BLaER1 treated with 17β-estradiol and CSF1 and Interleukin-3, amounts not matched to agents 10 nM and 100 nM (cell line): ENCODE results near the gene DIS3L.
"Not testable (repeated sequence)": the region's sequence is repeated elsewhere in the genome, so short reads cannot be mapped to it uniquely, and the experiment has no call there.

Source experiments
- H3K27ac ChIP-seq, 11 experiments: shearing (Covaris generic); formaldehyde crosslinking; 2 replicates each; pipeline ENCODE4 v1.8.1; 2022
- H3K27me3 ChIP-seq, 11 experiments: shearing (Covaris generic); formaldehyde crosslinking; 2 replicates each; pipeline ENCODE4 v1.8.1; 2022
- H3K36me3 ChIP-seq, 11 experiments: shearing (Covaris generic); formaldehyde crosslinking; 2 replicates each; pipeline ENCODE4 v1.8.1; 2022
- H3K4me1 ChIP-seq, 10 experiments: shearing (Covaris generic); formaldehyde crosslinking; 2 replicates each; pipeline ENCODE4 v1.8.1; 2022
- H3K4me2 ChIP-seq, 11 experiments: shearing (Covaris generic); formaldehyde crosslinking; 2 replicates each; pipeline ENCODE4 v1.8.1; 2022
- H3K4me3 ChIP-seq, 10 experiments: shearing (Covaris generic); formaldehyde crosslinking; 2 replicates each; pipeline ENCODE4 v1.8.1; 2022
- H3K9ac ChIP-seq, 11 experiments: shearing (Covaris generic); formaldehyde crosslinking; 2 replicates each; pipeline ENCODE4 v1.8.1; 2022
- H3K9me3 ChIP-seq, 11 experiments: shearing (Covaris generic); formaldehyde crosslinking; replicated peaks in 1 of 11; 2 replicates each; pipeline ENCODE4 v1.8.1; 2022
- H4K20me1 ChIP-seq, 11 experiments: shearing (Covaris generic); formaldehyde crosslinking; 2 replicates each; pipeline ENCODE4 v1.8.1; 2022
- Cebpa-rat ChIP-seq, 11 experiments: shearing (Covaris generic); IDR thresholded peaks; 2 replicates each; pipeline ENCODE4 v1.8.1; 2022

Gene DIS3L

DNA sequence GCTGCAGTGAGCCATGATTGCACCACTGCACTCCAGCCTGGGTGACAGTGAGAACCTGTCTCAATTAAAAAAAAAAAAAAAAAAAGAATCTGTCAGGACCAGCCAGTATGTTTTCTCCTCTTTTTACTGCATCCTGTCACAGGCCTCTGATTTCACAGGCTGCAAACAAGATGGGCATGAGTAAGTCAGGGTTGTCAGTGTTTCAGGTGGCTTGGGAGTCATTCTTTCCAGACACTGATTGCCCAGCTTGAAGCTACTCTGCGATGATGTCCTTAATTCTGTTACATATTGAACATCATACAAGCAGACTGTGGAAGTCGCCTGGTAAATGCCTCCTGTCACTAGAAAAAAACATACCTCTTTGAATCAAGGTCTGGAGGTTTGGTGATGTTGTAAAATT lies 18.8 kb downstream of the DIS3L start:
- no peak overlapping the region for H3K4me3 ChIP-seq
- no peak overlapping the region for H3K4me2 ChIP-seq
- no peaks in the 10 kb centered on the region for H3K9me3 ChIP-seq
- no peaks in the 10 kb centered on the region for H4K20me1 ChIP-seq
- H3K27me3 ChIP-seq: no peaks in the 10 kb centered on the region
- H3K27ac ChIP-seq: no peak overlapping the region
- peaks cover 82 to 100% (median 98%) of the 10 kb centered on the region in 11 experiments for H3K36me3 ChIP-seq
- H3K9ac ChIP-seq: no peak overlapping the region
- H3K4me1 ChIP-seq: no peaks in the 10 kb centered on the region
- TF ChIP-seq Cebpa-rat (IDR thresholded peaks at IDR 0.05): no peak

DNA sequence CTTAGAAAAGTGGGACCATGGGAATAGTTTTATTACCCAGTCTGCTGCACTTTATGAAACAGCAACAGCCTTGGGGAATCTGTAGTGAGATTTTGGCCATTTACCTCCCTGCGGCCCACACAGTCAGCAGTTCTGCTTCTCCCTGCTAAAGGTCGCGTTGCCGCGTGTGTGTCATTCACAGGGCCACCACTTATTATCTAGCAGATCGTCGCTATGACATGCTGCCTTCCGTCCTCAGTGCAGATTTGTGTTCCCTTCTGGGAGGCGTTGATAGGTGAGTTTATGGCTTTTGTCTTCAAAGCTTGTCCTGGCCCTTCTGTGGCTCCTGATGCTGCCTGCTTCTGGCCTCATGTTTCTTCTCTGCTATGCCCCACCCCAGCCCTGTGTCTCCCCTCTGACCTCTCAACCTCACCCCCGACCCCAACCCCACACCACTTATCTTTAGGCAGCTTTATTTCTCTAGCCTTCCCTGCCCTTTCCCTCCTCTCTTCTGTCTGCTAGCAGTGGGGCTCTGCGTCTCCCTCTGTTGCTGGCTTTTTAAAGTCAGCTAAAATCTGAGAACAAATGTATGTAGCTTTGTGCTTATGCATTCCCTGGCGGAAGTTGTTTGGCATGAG lies 30.1 kb downstream of the DIS3L start:
- Histone ChIP-seq H3K36me3 (peaks cover 89 to 100% (median 99%) of the 10 kb centered on the region in 11 experiments), H3K4me3 (no peak overlapping the region), H3K4me1 (no peaks in the 10 kb centered on the region), H3K9me3 (no peaks in the 10 kb centered on the region), H4K20me1 (0 out of 22 replicates have a peak, but pooled peaks cover 0 to 6% (median 0%) of the 10 kb centered on the region in 11 experiments), H3K27ac (no peak overlapping the region), H3K4me2 (no peak overlapping the region), H3K27me3 (no peaks in the 10 kb centered on the region), H3K9ac (no peak overlapping the region)
- TF ChIP-seq Cebpa-rat (IDR thresholded peaks at IDR 0.05): no peak

DNA sequence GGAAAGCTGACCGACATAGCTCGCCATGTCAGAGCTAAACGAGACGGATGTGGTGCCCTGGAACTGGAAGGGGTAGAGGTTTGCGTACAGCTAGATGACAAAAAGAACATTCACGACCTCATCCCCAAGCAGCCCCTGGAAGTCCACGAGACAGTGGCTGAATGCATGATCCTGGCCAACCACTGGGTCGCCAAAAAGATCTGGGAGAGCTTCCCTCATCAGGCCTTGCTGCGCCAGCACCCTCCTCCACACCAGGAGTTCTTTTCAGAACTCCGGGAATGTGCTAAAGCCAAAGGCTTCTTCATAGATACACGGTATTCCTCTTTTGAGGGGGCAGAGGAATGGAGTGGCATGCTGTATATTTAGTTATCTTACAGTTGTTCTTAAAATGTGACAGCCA lies 32.7 kb downstream of the DIS3L start:
- no peak overlapping the region for H3K9ac ChIP-seq

GRCh38 chr15:66327736-66328135 lies 34.4 kb downstream of the DIS3L start:
- Histone ChIP-seq H4K20me1 (peaks cover 0 to 7% (median 0%) of the 10 kb centered on the region in 11 experiments; a peak in 1 of 22 replicates), H3K27me3 (no peaks in the 10 kb centered on the region), H3K36me3 (peaks cover 87 to 100% (median 100%) of the 10 kb centered on the region in 11 experiments), H3K4me1 (no peaks in the 10 kb centered on the region), H3K9me3 (no peaks in the 10 kb centered on the region), H3K27ac (no peak overlapping the region), H3K9ac (no peak overlapping the region), H3K4me2 (no peak overlapping the region), H3K4me3 (no peak overlapping the region)
- no peak for TF ChIP-seq Cebpa-rat (IDR thresholded peaks at IDR 0.05)

More for the DNA sequence above, 32.7 kb downstream of the DIS3L start:
- H3K9me3 ChIP-seq: no peaks in the 10 kb centered on the region
- H3K4me3 ChIP-seq: no peak overlapping the region
- H3K27ac ChIP-seq: no peak overlapping the region
- H3K27me3 ChIP-seq: no peaks in the 10 kb centered on the region
- no peaks in the 10 kb centered on the region for H3K4me1 ChIP-seq
- 0 out of 22 replicates have a peak, but pooled peaks cover 0 to 7% (median 0%) of the 10 kb centered on the region in 11 experiments for H4K20me1 ChIP-seq
- TF ChIP-seq Cebpa-rat (IDR thresholded peaks at IDR 0.05): no peak
- H3K4me2 ChIP-seq: no peak overlapping the region
- peaks cover 89 to 100% (median 99%) of the 10 kb centered on the region in 11 experiments for H3K36me3 ChIP-seq

GRCh38 chr15:66328771-66329170 lies 35.4 kb downstream of the DIS3L start:
- Histone ChIP-seq H3K4me3 (no peak overlapping the region), H3K36me3 (peaks cover 87 to 100% (median 100%) of the 10 kb centered on the region in 11 experiments), H3K4me1 (no peaks in the 10 kb centered on the region), H3K27me3 (no peaks in the 10 kb centered on the region), H3K9ac (no peak overlapping the region), H4K20me1 (peaks cover 0 to 7% (median 0%) of the 10 kb centered on the region in 11 experiments; a peak in 1 of 22 replicates), H3K9me3 (no peaks in the 10 kb centered on the region), H3K4me2 (no peak overlapping the region), H3K27ac (no peak overlapping the region)
- TF ChIP-seq Cebpa-rat (IDR thresholded peaks at IDR 0.05): no peak

DNA sequence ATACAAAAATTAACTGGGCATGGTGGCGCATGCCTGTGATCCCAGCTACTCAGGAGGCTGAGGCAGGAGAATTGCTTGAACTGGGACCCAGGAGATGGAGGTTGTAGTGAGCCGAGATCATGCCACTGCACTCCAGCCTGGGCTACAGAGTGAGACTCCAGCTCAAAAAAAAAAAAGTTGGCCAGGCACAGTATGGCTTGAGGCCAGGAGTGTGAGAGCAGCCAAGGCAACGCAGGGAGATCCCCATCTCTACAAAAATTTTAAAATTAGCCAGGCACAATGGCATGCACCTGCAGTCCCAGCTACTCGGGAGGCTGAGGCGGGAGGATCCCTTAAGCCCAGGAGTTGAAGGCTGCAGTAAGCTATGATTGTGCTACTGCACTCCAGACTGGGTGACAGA lies 55.2 kb downstream of the DIS3L start:
- H3K9me3 ChIP-seq, H3K9ac ChIP-seq, H3K4me1 ChIP-seq, H3K4me2 ChIP-seq, H3K27me3 ChIP-seq, H3K4me3 ChIP-seq, H4K20me1 ChIP-seq, H3K27ac ChIP-seq: not testable (repeated sequence)
- H3K36me3 ChIP-seq: peaks cover 48 to 100% (median 95%) of the 10 kb centered on the region in 11 experiments

GRCh38 chr15:66356077-66356358 lies 62.6 kb downstream of the DIS3L start:
- no peak for TF ChIP-seq Cebpa-rat (IDR thresholded peaks at IDR 0.05)
- Histone ChIP-seq H3K36me3 (peaks cover 14 to 36% (median 30%) of the 10 kb centered on the region in 11 experiments), H4K20me1 (peaks cover 0 to 8% (median 0%) of the 10 kb centered on the region in 11 experiments; a peak in 1 of 22 replicates)

GRCh38 chr15:66356359-66357236 lies 63.2 kb downstream of the DIS3L start, which contains the start of gene TIPIN:
Gene TIPIN, minus strand, starts transcription at chr15:66356685. Its CDS starts 3,738 bp downstream, at chr15:66352947.
- peaks cover 10 to 30% (median 24%) of the 10 kb centered on the region in 11 experiments for H3K36me3 ChIP-seq
- no peaks in the 10 kb centered on the region for H3K27me3 ChIP-seq
- H3K27ac ChIP-seq: peak within 1 kb of the TSS; percentile 51 to 96 (median 91); a peak in 21 of 22 replicates
- peak within 1 kb of the TSS; percentile 79 to 95 (median 91) for H3K4me2 ChIP-seq
- peaks cover 13 to 37% (median 27%) of the 10 kb centered on the region in 10 experiments for H3K4me1 ChIP-seq
- H3K9me3 ChIP-seq: no peaks in the 10 kb centered on the region
- H3K4me3 ChIP-seq: peak within 1 kb of the TSS; percentile 72 to 86 (median 78)
- no peak for TF ChIP-seq Cebpa-rat (IDR thresholded peaks at IDR 0.05)
- H3K9ac ChIP-seq: peak within 1 kb of the TSS; percentile 83 to 98 (median 93)
- H4K20me1 ChIP-seq: peaks cover 0 to 8% (median 0%) of the 10 kb centered on the region in 11 experiments; a peak in 1 of 22 replicates

More at GRCh38 chr15:66356077-66356358, 62.6 kb downstream of the DIS3L start:
- Histone ChIP-seq H3K27ac (peak overlapping the region; percentile 51 to 96 (median 91); a peak in 21 of 22 replicates), H3K9ac (peak overlapping the region; percentile 83 to 98 (median 93)), H3K4me3 (peak overlapping the region; percentile 72 to 86 (median 78)), H3K27me3 (no peaks in the 10 kb centered on the region), H3K4me1 (peaks cover 13 to 36% (median 27%) of the 10 kb centered on the region in 10 experiments), H3K4me2 (peak overlapping the region; percentile 79 to 95 (median 91)), H3K9me3 (no peaks in the 10 kb centered on the region)

DNA sequence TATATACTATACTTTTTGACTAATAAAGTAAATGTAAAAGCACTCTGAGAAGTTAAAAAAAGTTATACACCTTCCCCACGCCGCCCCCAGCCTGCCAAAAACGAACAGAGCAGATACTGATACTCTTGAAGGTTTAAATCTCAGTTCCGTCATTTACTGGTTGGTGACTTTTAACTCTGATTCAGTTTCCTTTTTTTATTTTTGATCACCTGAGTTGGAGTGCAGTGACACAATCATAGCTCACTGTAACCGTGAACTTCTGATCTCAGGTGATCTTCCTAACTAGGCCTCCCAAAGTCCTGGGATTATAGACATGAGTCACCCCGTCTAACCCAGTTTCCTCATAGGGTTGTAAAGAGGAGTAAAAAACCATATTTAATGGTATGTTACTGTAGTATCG lies 66.4 kb downstream of the DIS3L start:
- H3K27ac ChIP-seq: no peak overlapping the region
- H3K4me3 ChIP-seq: no peak overlapping the region
- H3K4me2 ChIP-seq: peak overlapping the region in 1 of 11 experiments; percentile 9; a peak in 1 of 22 replicates
- no peaks in the 10 kb centered on the region for H4K20me1 ChIP-seq
- TF ChIP-seq Cebpa-rat (IDR thresholded peaks at IDR 0.05): no peak
- peaks cover 19 to 43% (median 27%) of the 10 kb centered on the region in 10 experiments for H3K4me1 ChIP-seq
- H3K27me3 ChIP-seq: no peaks in the 10 kb centered on the region
- no peaks in the 10 kb centered on the region for H3K9me3 ChIP-seq
- no peaks in the 10 kb centered on the region for H3K36me3 ChIP-seq
- H3K9ac ChIP-seq: peak overlapping the region in 1 of 11 experiments; percentile 6; a peak in 1 of 22 replicates

- not testable (repeated sequence) for H3K4me3 ChIP-seq, H3K27me3 ChIP-seq, H3K9ac ChIP-seq, H4K20me1 ChIP-seq, H3K9me3 ChIP-seq, H3K36me3 ChIP-seq
- H3K27ac ChIP-seq: peak overlapping the region in 7 of 11 experiments; percentile 15 to 55 (median 39); a peak in 8 of 22 replicates
- H3K4me2 ChIP-seq: peak overlapping the region in 8 of 11 experiments; percentile 7 to 65 (median 54); a peak in 12 of 22 replicates
- H3K4me1 ChIP-seq: peaks cover 8 to 40% (median 19%) of the 10 kb centered on the region in 10 experiments
These were observed 68.5 kb downstream of the DIS3L start for GRCh38 chr15:66361745-66362460.
